ENCODE data around the gene PHF5A.
"Not testable (repeated sequence)": the region's sequence is repeated elsewhere in the genome, so short reads cannot be mapped to it uniquely, and the experiment has no call there.

The PHF5A gene

GRCh38 chr22:41487037-41487935 is 18.8 kb upstream of the PHF5A start:
- DNase-seq: no peak

DNA sequence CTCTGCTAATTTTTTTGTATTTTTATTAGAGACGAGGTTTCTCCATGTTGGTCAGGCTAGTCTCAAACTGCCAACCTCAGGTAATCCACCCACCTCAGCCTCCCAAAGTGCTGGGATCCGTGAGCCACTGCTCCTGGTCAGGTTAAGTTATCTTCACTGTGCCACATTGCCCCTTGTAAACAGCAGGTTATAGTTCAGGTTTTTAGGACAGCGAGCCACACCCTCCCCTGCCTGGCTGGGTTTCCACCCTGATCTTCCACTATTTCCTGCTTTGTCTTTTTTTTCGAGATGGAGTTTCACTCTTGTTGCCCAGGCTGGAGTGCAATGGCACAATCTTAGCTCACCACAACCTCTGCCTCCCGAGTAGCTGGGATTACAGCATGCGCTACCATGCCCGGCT is 16.5 kb upstream of the PHF5A start:
- no peak for DNase-seq

GRCh38 chr22:41482319-41482935 is 13.9 kb upstream of the PHF5A start:
- peak; percentile 56 for DNase-seq

DNA sequence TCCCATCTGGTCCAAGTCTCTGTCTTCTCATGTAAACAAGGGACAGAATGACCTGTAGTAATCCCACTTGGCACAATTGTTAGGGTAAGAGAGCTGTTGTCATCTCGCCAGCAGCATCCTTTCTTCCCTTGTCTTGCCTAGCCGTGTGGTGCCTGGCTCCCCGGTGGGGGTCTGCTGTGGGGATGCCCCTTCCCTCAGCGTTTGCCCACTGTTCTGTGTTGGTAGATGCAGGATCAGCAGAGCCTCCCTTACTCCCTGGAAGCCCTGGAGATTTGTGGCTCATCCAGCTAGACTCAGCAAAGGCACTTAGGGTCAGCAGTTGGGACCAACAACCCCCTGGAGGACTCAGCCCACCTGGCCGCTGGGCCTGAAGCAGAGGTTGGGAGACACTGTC is 13.4 kb upstream of the PHF5A start:
- DNase-seq: no peak

GRCh38 chr22:41481131-41481830 is 12.8 kb upstream of the PHF5A start:
- DNase-seq: no peak

GRCh38 chr22:41480397-41480735 is 11.9 kb upstream of the PHF5A start:
- DNase-seq: no peak

DNA sequence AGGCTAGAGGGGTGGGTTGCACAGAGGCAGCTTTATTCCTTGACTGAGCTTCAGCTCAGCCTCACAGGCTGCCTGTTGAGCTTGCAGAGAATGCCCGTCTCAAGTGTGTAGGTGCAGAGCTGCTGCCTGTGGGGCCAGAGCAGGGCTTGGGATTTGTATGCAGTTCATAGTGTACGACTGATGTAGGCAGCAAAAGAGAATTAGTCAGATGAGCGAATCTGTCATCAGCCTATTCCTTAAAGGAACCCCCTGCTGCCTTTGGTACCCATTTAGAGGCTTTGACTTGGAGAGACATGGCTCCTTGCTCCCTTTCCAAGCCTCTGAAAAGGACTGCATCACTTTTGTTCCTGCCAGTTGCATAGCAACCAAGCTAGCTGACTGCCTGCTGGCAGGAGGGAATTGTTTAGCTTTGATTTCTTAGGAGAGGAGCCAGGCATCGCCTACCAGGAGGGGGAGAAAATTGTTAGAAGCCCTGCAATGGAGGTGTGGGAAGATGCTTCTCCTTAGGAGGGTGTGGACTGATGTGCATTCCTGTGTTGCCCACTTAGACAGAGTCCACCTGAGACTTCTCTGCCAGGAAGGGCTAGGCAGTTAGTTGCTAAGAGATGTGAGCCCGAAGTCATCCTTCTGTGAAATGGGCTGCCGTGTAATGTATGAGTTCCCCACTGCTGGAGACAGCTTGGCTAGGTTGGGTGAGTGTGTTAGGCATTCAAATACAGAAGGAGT is 11.3 kb upstream of the PHF5A start:
- DNase-seq: no peak

- DNase-seq: no peak
Measured at GRCh38 chr22:41478891-41479521, 10.5 kb upstream of the PHF5A start.

DNA sequence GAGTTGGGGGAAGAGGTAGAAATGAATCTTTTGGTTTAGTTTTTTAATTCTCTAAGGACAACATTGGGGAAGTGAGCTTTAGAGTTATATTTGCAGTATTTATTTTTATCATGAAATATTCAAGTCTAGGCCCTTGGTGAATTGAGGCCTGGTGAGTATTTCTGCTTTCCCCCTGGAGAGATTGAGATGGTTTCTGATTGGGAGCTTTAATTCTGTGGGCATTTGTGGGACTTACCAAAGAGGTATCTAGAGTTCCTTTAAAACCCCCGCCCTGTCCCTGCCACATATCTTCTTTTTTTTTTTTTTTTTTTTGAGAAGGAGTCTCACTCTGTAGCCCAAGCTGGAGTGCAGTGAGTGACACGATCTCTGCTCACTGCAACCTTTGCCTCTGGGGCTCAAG is 10.0 kb upstream of the PHF5A start:
- DNase-seq: no peak

- DNase-seq: no peak
Measured at GRCh38 chr22:41474872-41475451, 6.5 kb upstream of the PHF5A start.

DNA sequence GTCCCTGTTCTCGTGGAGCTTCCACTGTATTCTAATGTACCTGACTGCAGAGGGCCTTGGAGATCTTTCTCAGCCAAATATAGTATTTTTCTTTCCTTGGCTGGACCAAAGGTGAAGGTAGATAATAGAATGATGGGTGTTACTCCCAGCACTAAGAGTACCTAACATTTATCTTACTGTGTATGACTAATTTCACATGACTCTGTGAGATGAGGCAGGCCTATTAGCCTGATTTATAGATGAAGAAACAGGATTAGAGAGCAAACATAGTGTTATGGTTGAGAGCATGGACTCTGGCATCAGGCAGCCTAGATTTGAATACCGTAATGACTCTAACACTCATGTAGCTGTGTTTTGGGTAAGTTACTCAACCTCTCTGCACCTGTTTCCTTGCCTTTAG is 3.1 kb upstream of the PHF5A start:
- DNase-seq: no peak

DNA sequence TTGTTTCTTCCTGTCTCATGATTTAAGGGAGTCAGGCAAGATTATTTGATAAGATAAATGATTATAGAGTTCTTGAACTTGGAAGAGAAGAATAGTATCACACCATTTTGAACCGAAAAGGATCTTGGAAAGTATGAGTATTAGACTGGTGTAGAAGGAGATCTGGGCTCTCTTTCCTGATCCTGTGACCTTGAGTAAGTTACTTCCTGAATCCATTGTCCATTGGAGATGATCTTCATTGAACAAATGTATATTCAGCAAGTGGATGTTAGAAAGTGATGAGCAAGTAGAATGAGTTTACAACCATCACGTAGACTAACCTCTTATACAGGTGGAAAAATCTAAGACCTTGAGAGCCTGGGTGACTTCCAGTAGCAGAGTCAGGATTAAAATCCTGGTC is 2.4 kb upstream of the PHF5A start:
- DNase-seq: no peak

DNA sequence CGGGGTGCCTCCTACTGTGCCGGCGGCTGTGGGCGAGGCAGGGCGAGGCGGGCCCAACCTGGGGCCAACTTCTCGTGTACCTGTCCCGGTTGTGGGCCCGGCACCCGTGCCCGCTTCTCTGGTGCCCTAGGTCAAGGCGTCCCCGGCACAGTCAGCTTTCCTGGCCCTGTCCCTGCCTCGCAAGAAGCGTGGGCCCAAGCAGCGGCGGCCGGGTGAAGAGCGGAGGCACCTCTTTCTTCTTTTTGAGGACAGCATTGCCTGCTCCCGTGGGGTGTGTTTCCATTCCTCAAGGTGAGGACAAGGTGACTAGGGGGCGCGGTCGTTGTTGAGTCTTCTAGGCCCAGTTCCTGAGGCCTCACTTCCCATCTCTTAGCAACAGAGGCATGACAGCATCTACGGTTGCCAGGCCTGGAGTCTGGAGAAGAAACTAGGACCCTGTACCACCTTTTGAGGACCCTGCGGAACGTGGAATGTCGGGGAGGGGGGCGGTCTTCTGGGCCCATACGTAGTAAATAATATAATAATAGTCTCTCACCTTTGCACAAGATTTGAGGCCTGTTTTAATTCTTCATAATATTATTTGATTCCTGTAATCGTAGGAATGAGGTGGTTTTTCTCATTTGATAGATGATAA is 843 bp upstream of the PHF5A start:
- DNase-seq: peak; percentile 57

DNA sequence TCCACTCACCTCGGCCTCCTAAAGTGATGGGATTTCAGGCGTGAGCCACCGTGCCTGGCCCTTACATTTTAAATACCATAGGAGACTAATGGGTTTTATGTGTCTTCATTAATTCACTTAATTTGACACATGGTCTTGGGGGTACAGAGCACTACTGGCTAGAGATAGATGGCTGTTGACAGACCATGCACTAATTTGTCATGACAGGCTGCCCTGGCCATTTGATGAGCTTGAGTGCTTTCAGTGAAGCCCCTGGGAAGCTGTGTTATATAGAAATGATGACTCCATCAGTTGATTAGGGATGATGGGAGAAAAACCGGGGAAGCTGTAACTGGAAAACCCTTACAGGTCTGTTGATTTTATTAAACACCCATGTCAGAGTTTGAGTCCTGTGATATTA is 6.6 kb downstream of the PHF5A start:
- no peak for DNase-seq

DNA sequence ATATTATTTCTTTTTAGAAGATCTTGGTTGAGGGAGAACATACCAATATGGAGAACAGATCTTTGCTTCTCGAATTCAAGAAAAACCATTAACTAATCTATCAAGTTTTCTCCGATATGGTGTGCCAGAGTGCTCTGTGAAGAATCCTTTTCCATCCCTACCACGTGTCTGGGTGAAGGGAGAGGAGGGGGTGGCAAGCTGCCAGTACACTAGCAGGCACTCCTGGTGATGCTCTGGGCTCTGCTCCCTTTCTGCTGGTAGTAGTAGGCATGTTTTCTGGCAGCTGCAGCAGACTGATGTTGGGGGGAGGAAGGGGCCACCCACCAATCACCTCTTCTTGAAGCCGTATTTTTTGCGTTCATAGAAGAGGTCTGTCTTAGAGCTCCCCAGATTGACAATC is 8.4 kb downstream of the PHF5A start:
- DNase-seq: not testable (repeated sequence)

DNA sequence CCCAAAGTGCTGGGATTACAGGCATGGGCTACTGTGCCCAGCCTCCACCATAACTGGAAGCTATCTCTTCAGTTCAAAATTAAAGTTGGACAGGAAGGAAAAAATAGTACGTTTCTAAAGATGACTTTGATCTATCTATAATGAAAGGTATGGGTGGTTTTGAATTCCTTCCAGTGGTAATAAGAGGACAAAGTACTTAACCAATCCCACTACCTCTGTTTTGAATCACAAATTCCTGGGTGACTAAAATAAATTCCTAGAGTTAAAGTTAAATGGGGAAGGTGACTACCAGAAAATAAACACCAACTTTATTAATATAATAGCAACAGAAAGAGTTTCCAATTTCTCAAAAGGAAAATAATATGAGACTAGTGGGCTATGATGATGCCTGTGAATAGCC is 9.1 kb downstream of the PHF5A start:
- DNase-seq: no peak

GRCh38 chr22:41458161-41458728 is 10.2 kb downstream of the PHF5A start:
- no peak for DNase-seq

GRCh38 chr22:41448189-41448808 is 20.2 kb downstream of the PHF5A start:
- peak; percentile 99 for DNase-seq

DNA sequence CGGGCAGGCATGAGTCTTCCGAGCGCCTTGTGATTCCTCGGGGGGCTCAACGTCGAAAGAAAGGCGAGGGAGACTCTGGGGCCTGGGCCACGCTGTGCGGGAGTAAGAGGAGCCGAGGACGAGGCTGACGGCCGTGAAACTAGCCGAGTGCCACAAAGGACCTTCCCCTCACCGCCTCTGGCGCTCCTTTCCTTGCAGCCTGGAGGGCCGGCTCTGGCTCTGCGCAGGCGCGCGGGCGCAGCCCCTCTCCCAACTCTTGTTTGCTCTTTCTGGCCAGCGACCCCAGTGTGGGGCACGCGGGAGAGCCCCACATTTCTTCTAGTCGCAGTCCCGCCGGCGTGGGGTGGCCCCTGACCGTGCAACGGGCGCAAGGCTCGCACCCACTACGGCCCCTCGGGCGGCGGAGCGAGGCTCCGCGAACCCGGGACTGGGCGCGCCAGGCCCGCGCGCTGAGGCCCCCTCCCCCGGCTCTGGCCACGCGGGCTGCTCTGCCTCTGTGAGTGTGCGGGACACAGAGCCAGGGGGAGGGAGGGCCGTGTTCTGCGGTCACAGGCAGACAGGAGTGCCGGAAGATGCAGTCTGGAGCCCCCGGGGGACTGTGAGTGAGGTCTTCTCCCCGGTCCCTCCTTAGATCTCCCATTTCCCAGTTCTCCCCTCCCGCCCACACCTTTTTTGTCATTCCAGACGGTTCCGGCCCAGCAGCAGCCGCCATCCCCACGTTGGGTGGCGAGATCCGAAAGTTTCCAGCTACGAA is 20.9 kb downstream of the PHF5A start:
- DNase-seq: peak; percentile 82

Measured in OCI-M1 (cell line).